H1 (cell line): ENCODE measurements around the gene PTPRE. TPM values are rescaled to one million over a fixed set of nuclear protein-coding genes. Genes with fewer than 3 reads are reported as not detected.

ENCODE experiments used
- CTCF ChIA-PET: fragments of 300-600 bp; sonication (Branson Sonifier 250); formaldehyde crosslinking; loops from one replicate; lab custom pipeline; 2021; ENCODE audit not compliant: partially characterized antibody; lab: Charles Lee
- POLR2A ChIA-PET: fragments of 300-600 bp; sonication (Branson Sonifier 250); formaldehyde crosslinking; loops from one replicate; lab custom pipeline; 2021; ENCODE audit warnings: inconsistent platforms; ENCODE audit not compliant: partially characterized antibody; lab: Charles Lee
- DNase-seq, 2 experiments: peaks; one replicate each; pipeline versions ENCODE4 v3.0.0 to v3.0.0-alpha.2; 2010 to 2022; ENCODE audit warnings: low spot score in 2 of 2, low read depth in 1 of 2, mixed read lengths in 1 of 2
- FAIRE-seq: peaks from 2 replicates; lab custom pipeline; 2011; peaks lifted over from hg19 to GRCh38; lab: Jason Lieb, UNC
- H2AFZ ChIP-seq: 2 replicates; pipeline ENCODE4 v1.8.1; 2012; ENCODE audit warnings: low read length, inconsistent platforms
- H2AK5ac ChIP-seq: 2 replicates; pipeline ENCODE4 v1.6.1; 2013; ENCODE audit warnings: low read depth, low read length
- H2BK120ac ChIP-seq: replicated peaks from 2 replicates; pipeline ENCODE3; 2013; ENCODE audit warnings: low read depth, low read length, inconsistent platforms
- H2BK12ac ChIP-seq: 2 replicates; pipeline ENCODE4 v1.6.1; 2013; ENCODE audit warnings: low read depth, low read length
- H2BK15ac ChIP-seq: 2 replicates; pipeline ENCODE4 v1.6.1; 2013; ENCODE audit warnings: low read length
- H2BK20ac ChIP-seq: 2 replicates; pipeline ENCODE4 v1.6.1; 2013; ENCODE audit warnings: low read length
- H2BK5ac ChIP-seq: 2 replicates; pipeline ENCODE4 v1.6.1; 2013; ENCODE audit warnings: low read depth, low read length
- H3K14ac ChIP-seq: 2 replicates; pipeline ENCODE4 v1.6.1; 2013; ENCODE audit warnings: inconsistent platforms; ENCODE audit not compliant: insufficient read length
- H3K18ac ChIP-seq: 2 replicates; pipeline ENCODE4 v1.6.1; 2013; ENCODE audit warnings: low read length; ENCODE audit errors: extremely low read depth
- H3K23ac ChIP-seq: 2 replicates; pipeline ENCODE4 v1.6.1; 2013; ENCODE audit warnings: inconsistent platforms; ENCODE audit not compliant: insufficient read length
- H3K23me2 ChIP-seq: 2 replicates; pipeline ENCODE4 v1.6.1; 2013; ENCODE audit warnings: low read depth, low read length
- H3K27ac ChIP-seq: 2 replicates; pipeline ENCODE4 v1.6.1; 2011; ENCODE audit warnings: low read depth, low read length, inconsistent platforms
- H3K27me3 ChIP-seq, 4 experiments: replicated peaks in 1 of 4; 1 replicate in 1 of 4; 2 replicates in 3 of 4; pipeline versions ENCODE4 v1.6.1 to v1.8.1; 2011 to 2013; ENCODE audit warnings: low read length in 3 of 4, mild to moderate bottlenecking in 3 of 4, inconsistent platforms in 2 of 4, mixed read lengths in 2 of 4, moderate library complexity in 1 of 4; ENCODE audit not compliant: control insufficient read depth in 3 of 4, insufficient read depth in 3 of 4; ENCODE audit errors: extremely low read depth in 1 of 4
- H3K36me3 ChIP-seq, 4 experiments: 2 replicates each; pipeline versions ENCODE4 v1.6.1 to v1.8.1; 2011 to 2013; ENCODE audit warnings: mild to moderate bottlenecking in 4 of 4, low read length in 3 of 4, moderate library complexity in 2 of 4, control low read depth in 1 of 4, inconsistent platforms in 1 of 4; ENCODE audit not compliant: insufficient read depth in 4 of 4, control insufficient read depth in 2 of 4
- H3K4ac ChIP-seq: replicated peaks from 2 replicates; pipeline ENCODE3; 2013; ENCODE audit warnings: low read length, low read depth, mixed read lengths, inconsistent platforms; ENCODE audit not compliant: insufficient read length
- H3K4me1 ChIP-seq, 4 experiments: replicated peaks in 1 of 4; 1 replicate in 1 of 4; 2 replicates in 3 of 4; pipeline versions ENCODE4 v1.6.1 to v1.8.1; 2011 to 2013; ENCODE audit warnings: low read length in 3 of 4, inconsistent platforms in 2 of 4, mixed read lengths in 1 of 4; ENCODE audit not compliant: insufficient read depth in 4 of 4, control insufficient read depth in 3 of 4
- H3K4me2 ChIP-seq, 2 experiments: 2 replicates each; pipeline versions ENCODE4 v1.6.1 to v1.8.1; 2011 to 2013; ENCODE audit warnings: low read depth in 2 of 2, low read length in 2 of 2, control low read depth in 1 of 2, inconsistent platforms in 1 of 2, mild to moderate bottlenecking in 1 of 2; ENCODE audit not compliant: insufficient read depth in 1 of 2
- H3K4me3 ChIP-seq, 4 experiments: fragments of 200-600, 300-600 bp in 1 of 4; sonication (generic), shearing (Covaris generic), sonication (Bioruptor Twin) in 1 of 4; 2 replicates each; pipeline versions ENCODE4 v1.5.1 to v1.8.1; 2011 to 2016; ENCODE audit warnings: low read length in 4 of 4, low read depth in 3 of 4, control low read depth in 2 of 4, inconsistent platforms in 2 of 4, mild to moderate bottlenecking in 2 of 4, mixed read lengths in 1 of 4, moderate library complexity in 1 of 4; ENCODE audit not compliant: insufficient read depth in 2 of 4; ENCODE audit errors: extremely low read depth in 1 of 4
- H3K56ac ChIP-seq: replicated peaks from 2 replicates; pipeline ENCODE3; 2013; ENCODE audit warnings: low read depth, mild to moderate bottlenecking, mixed read lengths, low read length, inconsistent platforms; ENCODE audit not compliant: insufficient read length
- H3K79me1 ChIP-seq: 2 replicates; pipeline ENCODE4 v1.6.1; 2013; ENCODE audit warnings: low read depth, low read length, control low read depth
- H3K79me2 ChIP-seq, 2 experiments: 2 replicates each; pipeline versions ENCODE4 v1.6.1 to v1.8.1; 2012 to 2013; ENCODE audit warnings: low read length in 2 of 2, mild to moderate bottlenecking in 2 of 2, inconsistent platforms in 1 of 2; ENCODE audit not compliant: insufficient read depth in 2 of 2, control insufficient read depth in 1 of 2
- H3K9ac ChIP-seq, 4 experiments: replicated peaks in 1 of 4; 1 replicate in 1 of 4; 2 replicates in 3 of 4; pipeline versions ENCODE4 v1.6.1 to v1.8.1; 2011 to 2013; ENCODE audit warnings: low read depth in 3 of 4, low read length in 3 of 4, control low read depth in 2 of 4, mild to moderate bottlenecking in 2 of 4, moderate library complexity in 2 of 4, inconsistent platforms in 1 of 4; ENCODE audit errors: extremely low read depth in 1 of 4
- H3K9me3 ChIP-seq, 2 experiments: 2 replicates each; pipeline versions ENCODE4 v1.6.1 to v1.8.1; 2012 to 2013; ENCODE audit warnings: mild to moderate bottlenecking in 2 of 2, moderate library complexity in 2 of 2, control low read depth in 1 of 2, inconsistent platforms in 1 of 2, low read depth in 1 of 2, low read length in 1 of 2, mixed read lengths in 1 of 2; ENCODE audit not compliant: insufficient read depth in 2 of 2
- H4K20me1 ChIP-seq, 2 experiments: replicated peaks in 1 of 2; 2 replicates each; pipeline versions ENCODE3 to v1.8.1; 2011 to 2013; ENCODE audit warnings: inconsistent platforms in 2 of 2, low read length in 2 of 2, mild to moderate bottlenecking in 1 of 2; ENCODE audit not compliant: insufficient read depth in 2 of 2, control insufficient read depth in 1 of 2
- H4K5ac ChIP-seq: 2 replicates; pipeline ENCODE4 v1.6.1; 2013; ENCODE audit warnings: low read length, low read depth, mixed read lengths, inconsistent platforms; ENCODE audit not compliant: insufficient read length
- H4K8ac ChIP-seq: 2 replicates; pipeline ENCODE4 v1.8.0; 2013; ENCODE audit warnings: mild to moderate bottlenecking, moderate library complexity, low read length, inconsistent platforms; ENCODE audit not compliant: insufficient read depth; ENCODE audit errors: extremely low read depth
- H4K91ac ChIP-seq: replicated peaks from 2 replicates; pipeline ENCODE3; 2013; ENCODE audit warnings: low read length, mixed read lengths, inconsistent platforms; ENCODE audit not compliant: insufficient read length
- ASH2L ChIP-seq: fragments of 200-600, 300-600 bp; sonication (generic); IDR thresholded peaks from one replicate; pipeline ENCODE4 v1.7.1; 2017; ENCODE audit warnings: low read length
- ZNF274 ChIP-seq: IDR thresholded peaks from 2 replicates; pipeline ENCODE4 v1.7.0; 2012; ENCODE audit warnings: low read length, borderline replicate concordance; ENCODE audit errors: extremely low read depth
- WGBS, 2 experiments: shearing (Covaris generic) in 1 of 2; methylation state at CpG; one replicate each; pipeline versions ENCODE4 v1.1.6 to v1.1.7; 2013 to 2015; ENCODE audit warnings: low lambda C conversion rate in 2 of 2, mixed read lengths in 2 of 2, inconsistent platforms in 1 of 2, low coverage in 1 of 2, missing lambda C conversion rate in 1 of 2; ENCODE audit not compliant: insufficient replicate concordance in 2 of 2, insufficient coverage in 1 of 2, insufficient read length in 1 of 2; ENCODE audit errors: extremely low coverage in 1 of 2, missing lambda C conversion rate in 1 of 2; 5-methylcytosine and 5-hydroxymethylcytosine counted together
- polyA plus RNA-seq, 7 experiments: library from polyadenylated mRNA; depleted of rRNA in 3 of 7; stranded (reverse) in 5 of 7; unstranded in 2 of 7; fragments of >200 nt in 5 of 7; fragments of 200-250 nt in 2 of 7; gene quantifications; 1 replicate in 5 of 7; 2 replicates in 1 of 7; 4 replicates in 1 of 7; pipeline versions ENCODE4 v1.2.1 to v1.2.3, GENCODE V29; 2011 to 2013; ENCODE audit warnings: missing spikeins in 2 of 7, mixed read lengths in 2 of 7
- total RNA-seq: library from RNA; stranded (reverse); fragmentation: NEBNext Ultra II Directional; extraction: Animal tissue kit (Norgen Biotek cat#: 25700); gene quantifications from 2 replicates; pipeline ENCODE4 v1.2.1, GENCODE V29; 2021
- TF ChIP-seq, protein P1 (sequence below): IDR thresholded peaks from 2 replicates; pipeline ENCODE4 v1.6.1; 2012; ENCODE audit warnings: inconsistent platforms

The PTPRE gene
- total and polyA plus RNA-seq, 2 of the 8 experiments (the other 6 are each of a cell fraction or from before 2014, with no cell fraction given) = 0.33 to 0.54 TPM

DNA sequence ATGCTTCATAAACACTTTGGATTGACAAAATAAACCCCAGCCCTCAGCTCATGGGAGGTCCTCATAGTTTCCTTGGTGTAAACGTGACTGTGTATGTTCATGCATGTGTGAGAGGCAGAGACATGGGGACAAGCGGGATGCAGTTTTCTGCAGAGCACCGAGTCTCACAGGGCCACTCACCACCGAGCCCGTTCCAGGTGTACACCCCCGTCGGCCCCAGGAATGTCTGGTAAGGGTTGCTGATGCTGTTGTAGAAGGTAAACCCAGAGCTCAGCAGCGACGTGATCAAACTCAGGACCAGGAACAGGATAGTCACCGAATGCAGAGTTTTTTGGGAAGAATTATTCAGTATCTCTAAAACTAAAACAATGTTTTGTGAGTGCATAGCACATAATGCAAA, 23.4 kb upstream of the PTPRE start:
- H4K91ac ChIP-seq = no peak overlapping the region
- TF ChIP-seq ASH2L (no peak), ZNF274 (no peak)
- TF ChIP-seq, protein P1, sequence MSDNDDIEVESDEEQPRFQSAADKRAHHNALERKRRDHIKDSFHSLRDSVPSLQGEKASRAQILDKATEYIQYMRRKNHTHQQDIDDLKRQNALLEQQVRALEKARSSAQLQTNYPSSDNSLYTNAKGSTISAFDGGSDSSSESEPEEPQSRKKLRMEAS = no peak
- TF ChIP-seq, all 59 proteins: peak for 0
- Histone ChIP-seq H3K36me3 (no peaks in the 10 kb centered on the region), H4K8ac (no peak overlapping the region), H4K5ac (no peak overlapping the region), H2BK120ac (no peak overlapping the region), H3K27me3 (no peaks in the 10 kb centered on the region), H3K23me2 (no peaks in the 10 kb centered on the region), H2BK12ac (no peak overlapping the region), H4K20me1 (no peaks in the 10 kb centered on the region), H3K4me1 (no peaks in the 10 kb centered on the region; a peak in 2 of 7 replicates), H3K79me2 (no peaks in the 10 kb centered on the region), H2AK5ac (no peak overlapping the region), H2BK20ac (no peak overlapping the region), H3K23ac (no peak overlapping the region), H3K9ac (no peak overlapping the region), H3K79me1 (no peaks in the 10 kb centered on the region), H3K4me2 (no peak overlapping the region), H3K18ac (no peak overlapping the region), H3K14ac (no peak overlapping the region), H2BK15ac (no peak overlapping the region), H2BK5ac (no peak overlapping the region), H3K56ac (no peak overlapping the region), H3K9me3 (no peaks in the 10 kb centered on the region), H2AFZ (no peak overlapping the region), H3K27ac (no peak overlapping the region), H3K4ac (no peak overlapping the region), H3K4me3 (no peak overlapping the region)
- DNase-seq (peak in 1 of 2 experiments; percentile 24), FAIRE-seq (no peak)
- whole genome bisulfite sequencing, 2 experiments = 96% methylated on average over 10 of the region's 10 CpGs; no CpG with 5 or more reads in 1 of the 2 experiments
- ChIA-PET CTCF (no interaction called here), POLR2A (no interaction called here)
